KMS-11 (cell line): Measurements from ENCODE around the gene ZNF205.
A peak's percentile ranks its signal among the peaks of the same experiment; 100 is the strongest.

Experiments
- H2AFZ ChIP-seq: fragments of 200-600 bp; sonication (generic); 2 replicates; pipeline ENCODE4 v1.6.1; 2016; ENCODE audit warnings: antibody characterized with exemption, mixed run types, low read depth
- H3K27ac ChIP-seq: fragments of 200-600 bp; sonication (generic); 2 replicates; pipeline ENCODE4 v1.6.1; 2016; ENCODE audit warnings: mild to moderate bottlenecking, mixed run types
- H3K27me3 ChIP-seq: fragments of 200-600 bp; sonication (generic); 2 replicates; pipeline ENCODE4 v1.6.1; 2017; ENCODE audit warnings: mild to moderate bottlenecking, low read depth, mixed run types, moderate library complexity; ENCODE audit not compliant: insufficient read depth
- H3K36me3 ChIP-seq: fragments of 200-600 bp; sonication (generic); 2 replicates; pipeline ENCODE4 v1.6.1; 2017; ENCODE audit warnings: mild to moderate bottlenecking, mixed run types; ENCODE audit not compliant: insufficient read depth
- H3K4me1 ChIP-seq: fragments of 200-600 bp; sonication (generic); 2 replicates; pipeline ENCODE4 v1.6.1; 2016; ENCODE audit warnings: mild to moderate bottlenecking, low read depth, mixed run types; ENCODE audit not compliant: poor library complexity, severe bottlenecking
- H3K4me2 ChIP-seq: fragments of 200-600 bp; sonication (generic); 2 replicates; pipeline ENCODE4 v1.7.0; 2016; ENCODE audit warnings: mild to moderate bottlenecking, mixed run types
- H3K4me3 ChIP-seq: fragments of 200-600 bp; sonication (generic); IDR thresholded peaks from 2 replicates; pipeline ENCODE4 v1.6.1; 2017; ENCODE audit warnings: low read depth, low read length, mixed read lengths; ENCODE audit not compliant: insufficient read depth
- H3K79me2 ChIP-seq: fragments of 200-600 bp; sonication (generic); 2 replicates; pipeline ENCODE4 v1.6.1; 2016; ENCODE audit warnings: low read depth, mixed run types; ENCODE audit not compliant: insufficient read depth
- H3K9ac ChIP-seq: fragments of 200-600 bp; sonication (generic); 2 replicates; pipeline ENCODE4 v1.6.1; 2016; ENCODE audit warnings: mild to moderate bottlenecking, mixed run types
- H4K20me1 ChIP-seq: fragments of 200-600 bp; sonication (generic); 2 replicates; pipeline ENCODE4 v1.6.1; 2016; ENCODE audit warnings: mild to moderate bottlenecking, mixed run types; ENCODE audit not compliant: insufficient read depth
- TF ChIP-seq, protein P1 (sequence below): fragments of 200-600 bp; sonication (generic); conservative IDR thresholded peaks from 2 replicates; pipeline ENCODE4 v1.6.1; 2017; ENCODE audit warnings: low read depth, mild to moderate bottlenecking, antibody characterized with exemption, low read length, moderate library complexity, mixed read lengths

ZNF205 gene

DNA sequence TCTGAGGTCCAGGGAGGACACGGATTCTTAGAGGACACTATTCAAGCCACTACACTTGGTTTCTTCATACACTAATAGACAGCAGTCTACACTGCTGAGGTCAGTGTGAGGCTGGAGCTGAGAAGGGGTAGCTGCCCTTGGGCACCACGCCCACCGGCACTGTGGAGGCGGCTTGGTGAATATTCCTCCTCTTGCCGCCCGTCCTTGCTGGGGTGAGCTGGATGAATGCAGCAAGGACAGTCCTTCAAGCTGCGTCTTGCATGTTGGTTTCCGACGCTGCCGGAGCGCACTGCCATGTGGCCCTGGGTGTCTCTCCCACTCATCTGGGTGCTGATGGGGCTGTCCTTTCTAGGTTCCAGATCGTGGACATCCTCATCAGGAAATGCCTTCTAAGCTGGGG, 2.6 kb downstream of the ZNF205 start:
- Histone ChIP-seq H3K9ac (no peak overlapping the region), H3K4me2 (no peak overlapping the region), H4K20me1 (no peaks in the 10 kb centered on the region), H3K27me3 (peaks cover 72% of the 10 kb centered on the region), H2AFZ (no peak overlapping the region), H3K4me3 (no peak overlapping the region), H3K4me1 (no peaks in the 10 kb centered on the region), H3K27ac (no peak overlapping the region), H3K36me3 (no peaks in the 10 kb centered on the region), H3K79me2 (no peaks in the 10 kb centered on the region)
- TF ChIP-seq, protein P1, sequence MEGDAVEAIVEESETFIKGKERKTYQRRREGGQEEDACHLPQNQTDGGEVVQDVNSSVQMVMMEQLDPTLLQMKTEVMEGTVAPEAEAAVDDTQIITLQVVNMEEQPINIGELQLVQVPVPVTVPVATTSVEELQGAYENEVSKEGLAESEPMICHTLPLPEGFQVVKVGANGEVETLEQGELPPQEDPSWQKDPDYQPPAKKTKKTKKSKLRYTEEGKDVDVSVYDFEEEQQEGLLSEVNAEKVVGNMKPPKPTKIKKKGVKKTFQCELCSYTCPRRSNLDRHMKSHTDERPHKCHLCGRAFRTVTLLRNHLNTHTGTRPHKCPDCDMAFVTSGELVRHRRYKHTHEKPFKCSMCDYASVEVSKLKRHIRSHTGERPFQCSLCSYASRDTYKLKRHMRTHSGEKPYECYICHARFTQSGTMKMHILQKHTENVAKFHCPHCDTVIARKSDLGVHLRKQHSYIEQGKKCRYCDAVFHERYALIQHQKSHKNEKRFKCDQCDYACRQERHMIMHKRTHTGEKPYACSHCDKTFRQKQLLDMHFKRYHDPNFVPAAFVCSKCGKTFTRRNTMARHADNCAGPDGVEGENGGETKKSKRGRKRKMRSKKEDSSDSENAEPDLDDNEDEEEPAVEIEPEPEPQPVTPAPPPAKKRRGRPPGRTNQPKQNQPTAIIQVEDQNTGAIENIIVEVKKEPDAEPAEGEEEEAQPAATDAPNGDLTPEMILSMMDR: no peak

DNA sequence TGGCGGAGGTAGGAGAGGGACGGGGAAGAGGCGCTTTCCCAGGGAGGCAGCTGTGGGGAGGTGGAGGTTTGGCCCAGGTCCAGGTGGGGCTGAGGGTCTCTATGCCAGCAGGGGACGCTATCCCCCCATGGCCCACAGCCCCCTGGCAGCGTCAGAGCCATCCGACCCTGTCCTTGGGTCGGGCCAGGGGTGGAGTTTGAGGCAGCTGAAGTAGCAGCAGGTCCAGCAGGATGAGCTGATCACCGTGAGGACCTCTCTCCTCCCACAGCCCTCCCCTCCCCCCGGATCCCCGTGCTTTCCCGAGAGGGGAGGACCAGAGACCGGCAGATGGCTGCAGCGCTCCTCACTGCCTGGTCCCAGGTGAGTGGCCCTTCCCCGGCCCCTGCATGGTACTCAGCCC, 3.2 kb downstream of the ZNF205 start:
- Histone ChIP-seq H3K4me1 (no peaks in the 10 kb centered on the region), H3K36me3 (no peaks in the 10 kb centered on the region)

DNA sequence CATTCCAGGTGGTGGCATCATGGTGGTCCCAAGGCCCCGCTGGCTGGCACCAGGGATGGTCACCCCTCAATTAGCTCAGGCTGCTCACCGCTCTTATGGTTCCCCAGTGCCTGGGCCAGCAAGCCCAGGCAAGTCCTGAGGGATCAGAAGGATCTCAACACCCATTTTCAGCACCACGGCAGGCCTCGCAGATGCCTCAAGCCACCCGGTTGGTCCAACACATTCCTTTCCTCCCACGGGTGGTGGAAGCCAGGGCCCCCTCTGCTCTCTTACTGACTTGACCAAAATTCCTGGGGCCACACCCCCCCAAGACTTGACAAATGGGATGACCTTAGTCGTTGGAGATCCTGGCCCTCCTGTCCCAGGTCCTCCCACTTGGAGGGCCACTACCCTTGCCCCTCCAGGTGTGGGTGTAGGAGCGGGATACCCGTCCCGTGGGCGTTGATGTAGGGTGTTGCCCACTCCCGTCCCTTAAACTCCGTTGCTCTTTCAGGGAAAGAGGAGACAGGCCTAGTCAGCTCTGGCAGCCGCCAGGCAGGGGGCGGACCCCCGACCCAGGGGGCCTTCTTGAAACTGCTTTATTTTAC, 5.9 kb downstream of the ZNF205 start:
- peaks cover 3% of the 10 kb centered on the region for H3K4me1 ChIP-seq
- no peak overlapping the region for H2AFZ ChIP-seq
- TF ChIP-seq, protein P1: no peak
- no peak overlapping the region for H3K9ac ChIP-seq
- no peak overlapping the region for H3K27ac ChIP-seq
- no peak overlapping the region for H3K4me3 ChIP-seq
- no peaks in the 10 kb centered on the region for H4K20me1 ChIP-seq
- H3K79me2 ChIP-seq: no peaks in the 10 kb centered on the region
- H3K4me2 ChIP-seq: no peak overlapping the region
- H3K36me3 ChIP-seq: no peaks in the 10 kb centered on the region
- peaks cover 55% of the 10 kb centered on the region for H3K27me3 ChIP-seq

More for the DNA sequence above, 3.2 kb downstream of the ZNF205 start:
- H3K4me3 ChIP-seq: no peak overlapping the region
- no peak overlapping the region for H3K9ac ChIP-seq
- TF ChIP-seq, protein P1: 0 out of 2 replicates have a peak, but pooled peaks have one; percentile 10
- H3K4me2 ChIP-seq: no peak overlapping the region
- H4K20me1 ChIP-seq: no peaks in the 10 kb centered on the region
- H3K27ac ChIP-seq: no peak overlapping the region
- H3K27me3 ChIP-seq: peaks cover 66% of the 10 kb centered on the region
- no peaks in the 10 kb centered on the region for H3K79me2 ChIP-seq
- no peak overlapping the region for H2AFZ ChIP-seq

DNA sequence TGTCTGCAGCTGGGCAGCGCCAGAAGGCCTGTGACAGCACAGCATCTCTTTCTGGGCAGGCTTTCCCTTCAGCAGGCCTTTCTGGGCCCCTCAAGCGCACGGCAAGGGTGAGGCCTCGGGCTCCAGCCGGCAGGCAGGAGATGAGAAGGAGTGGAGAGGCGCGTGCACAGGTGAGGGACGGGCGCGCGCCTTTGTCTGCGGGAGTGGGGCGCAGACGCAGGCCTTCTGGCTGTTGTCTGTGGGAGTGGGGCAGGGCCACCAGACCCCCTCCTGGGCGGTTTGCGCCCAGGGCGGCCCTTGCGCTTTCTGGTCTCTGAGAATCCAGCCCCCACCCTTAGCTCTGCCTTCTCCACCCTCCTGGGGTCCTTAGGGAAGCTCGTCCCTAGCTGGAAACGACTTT, 6.5 kb downstream of the ZNF205 start:
- Histone ChIP-seq H4K20me1 (no peaks in the 10 kb centered on the region), H3K27me3 (peaks cover 54% of the 10 kb centered on the region), H2AFZ (no peak overlapping the region), H3K4me3 (no peak overlapping the region), H3K36me3 (no peaks in the 10 kb centered on the region), H3K9ac (no peak overlapping the region), H3K4me1 (peaks cover 8% of the 10 kb centered on the region), H3K79me2 (no peaks in the 10 kb centered on the region), H3K27ac (no peak overlapping the region), H3K4me2 (no peak overlapping the region)
- TF ChIP-seq, protein P1: no peak
